Adrenal gland (tissue), 12 donors: ENCODE measurements around the gene BEND7. TPM values are rescaled to one million over a fixed set of nuclear protein-coding genes. Genes with fewer than 3 reads are reported as not detected.

Experiments
- DNase-seq, 7 donors: peaks; one replicate each; pipeline ENCODE4 v3.0.0-alpha.2; 2019 to 2020
- H3K27ac ChIP-seq, 5 donors: fragments of 200-600 bp; sonication (generic) in 4 of 5; 1 replicate in 3 of 5; 2 replicates in 2 of 5; pipeline versions ENCODE4 v1.5.1 to v1.8.0; 2016 to 2020; ENCODE audit warnings: mild to moderate bottlenecking in 1 of 5
- H3K27me3 ChIP-seq: fragments of 200-600 bp; 2 replicates; pipeline ENCODE4 v1.8.0; 2021
- H3K36me3 ChIP-seq, 2 donors: fragments of 200-600 bp; replicated peaks in 1 of 2; 1 replicate in 1 of 2; 2 replicates in 1 of 2; pipeline versions ENCODE4 v1.5.1 to v1.8.0; 2018 to 2022
- H3K4me1 ChIP-seq, 2 donors: fragments of 200-600 bp; replicated peaks in 1 of 2; 1 replicate in 1 of 2; 2 replicates in 1 of 2; pipeline versions ENCODE4 v1.5.1 to v1.8.0; 2018 to 2021
- H3K4me3 ChIP-seq, 4 donors: fragments of 200-600 bp; sonication (generic) in 3 of 4; one replicate each; pipeline ENCODE4 v1.5.1; 2016 to 2018
- H3K9me3 ChIP-seq, 3 donors: fragments of 200-600 bp; sonication (generic) in 1 of 3; replicated peaks in 1 of 3; 1 replicate in 2 of 3; 2 replicates in 1 of 3; pipeline versions ENCODE4 v1.5.1 to v1.8.0; 2016 to 2021
- POLR2A ChIP-seq, 2 donors: fragments of 450-650 bp; IDR thresholded peaks; one replicate each; pipeline ENCODE4 v1.6.1; 2017; ENCODE audit warnings: antibody characterized with exemption in 2 of 2, mild to moderate bottlenecking in 2 of 2, moderate library complexity in 1 of 2
- WGBS, 4 donors: extraction: QIAGEN DNeasy Blood & Tissue Kit in 2 of 4; methylation state at CpG; one replicate each; pipeline versions ENCODE4 v1.1.5 to v1.1.7; 2013 to 2017; 5-methylcytosine and 5-hydroxymethylcytosine counted together
- intact Hi-C, 2 donors: fragments of 100-400 bp; cut with DNase I; formaldehyde crosslinking; loops; one replicate each; pipeline versions ENCODE4 v1.14.1 to v1.15.0; 2022 to 2023
- polyA plus RNA-seq, 3 donors: library from polyadenylated mRNA; stranded (reverse); fragments of 200-250 nt in 2 of 3; fragments of 350-450 nt in 1 of 3; fragmentation: Illumina TruSeq in 1 of 3; extraction: RNeasy Lipid Tissue Mini Kit (QIAGEN cat#74804) in 1 of 3; gene quantifications; one replicate each; pipeline ENCODE4 v1.2.3, GENCODE V29; 2013 to 2014
- total RNA-seq, 9 donors: library from RNA; depleted of rRNA in 4 of 9; stranded (reverse); fragments of >200 nt in 4 of 9; fragments of 120-200 nt in 1 of 9; fragmentation: NEBNext Ultra II Directional in 1 of 9; extraction: Animal tissue kit (Norgen Biotek cat#: 25700) in 1 of 9; gene quantifications; one replicate each; pipeline versions ENCODE4 v1.1.0 to v1.2.4, GENCODE V29; 2013 to 2023
- TF ChIP-seq, protein P1 (sequence below), 6 experiments: fragments of 450-650 bp in 4 of 6; fragments of 200-600 bp in 2 of 6; sonication (generic) in 1 of 6; IDR thresholded peaks; 1 replicate in 5 of 6; 2 replicates in 1 of 6; pipeline versions ENCODE4 v1.5.1 to v1.8.0; 2016 to 2021; ENCODE audit warnings: antibody characterized with exemption in 6 of 6, mild to moderate bottlenecking in 2 of 6, moderate library complexity in 1 of 6
- donor health status: healthy with polysubstance abuse.
- donor health status: Bipolar disorder and iron deficiency.
- donor health status: DM: yes; HTN: yes; CAD: no.
- donor health status: DM: no; HTN: no; CAD: no.
- donor health status: DM: no; HTN: no; CAD: no.
- donor health status: DM: yes; HTN: yes; CAD: no.

Gene BEND7
- total and polyA plus RNA-seq, 12 donors, result 5.3 to 21.5 (median 13.7) TPM

DNA sequence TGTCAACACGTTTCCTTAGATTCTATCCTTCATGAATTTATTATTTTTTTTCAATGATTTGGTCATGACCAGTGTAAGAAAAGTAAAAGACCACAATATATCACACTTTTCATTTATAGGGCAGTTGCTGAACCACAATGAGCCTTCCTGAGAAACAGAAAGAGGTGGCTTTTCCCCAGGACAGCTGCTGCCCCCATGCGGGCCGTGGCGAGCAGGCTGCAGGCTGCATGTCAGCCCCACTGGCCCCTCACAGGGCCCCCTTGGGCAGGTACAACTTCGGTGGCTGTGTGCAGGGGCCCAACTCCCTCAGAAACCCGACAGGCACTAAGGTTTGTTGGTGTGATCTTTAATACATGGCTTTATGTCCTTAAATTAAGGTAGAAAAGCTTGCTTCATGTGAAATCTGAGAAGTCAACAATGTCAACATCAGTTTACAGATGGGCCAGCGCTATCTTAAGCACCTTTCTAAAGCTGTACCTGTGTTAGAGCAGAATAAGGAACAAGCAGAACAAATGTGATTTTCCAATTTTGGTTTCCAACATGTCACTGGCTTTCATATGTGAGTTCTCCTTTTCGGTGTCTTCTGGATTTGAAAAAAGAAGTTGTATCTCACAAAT is 10.6 kb downstream of the BEND7 start:
- no peak for TF ChIP-seq POLR2A (IDR thresholded peaks at IDR 0.05)
- Histone ChIP-seq H3K4me1 (no peaks in the 10 kb centered on the region), H3K36me3 (no peaks in the 10 kb centered on the region), H3K9me3 (no peaks in the 10 kb centered on the region), H3K27ac (no peak overlapping the region), H3K4me3 (no peak overlapping the region), H3K27me3 (no peaks in the 10 kb centered on the region)
- no peak for DNase-seq
- intact Hi-C loops, result no loop called here
- WGBS, 4 donors, result 65 to 75% (median 72%) methylated on average over 8 of the region's 8 CpGs

DNA sequence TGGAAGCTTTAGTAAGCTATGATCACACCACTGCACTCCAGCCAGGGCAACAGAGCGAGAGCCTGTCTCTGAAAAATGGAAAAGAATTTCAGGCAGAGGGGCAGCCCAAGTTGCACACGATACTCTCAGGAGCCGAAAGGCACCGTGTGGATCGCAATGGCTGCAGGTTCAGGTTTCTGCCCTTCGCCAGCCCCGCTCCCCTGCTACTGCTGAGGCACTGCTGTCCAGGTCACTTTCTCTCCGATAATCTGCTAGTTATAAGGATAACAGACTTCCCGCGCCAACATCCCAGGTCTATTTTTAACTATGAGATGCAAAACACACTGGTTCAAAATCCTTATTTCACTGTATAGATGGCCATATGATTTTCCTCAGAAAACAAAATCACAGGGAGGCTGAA is 11.1 kb downstream of the BEND7 start:
- no peak overlapping the region for H3K27ac ChIP-seq
- H3K27me3 ChIP-seq, result no peaks in the 10 kb centered on the region
- H3K9me3 ChIP-seq, result no peaks in the 10 kb centered on the region
- TF ChIP-seq, protein P1, sequence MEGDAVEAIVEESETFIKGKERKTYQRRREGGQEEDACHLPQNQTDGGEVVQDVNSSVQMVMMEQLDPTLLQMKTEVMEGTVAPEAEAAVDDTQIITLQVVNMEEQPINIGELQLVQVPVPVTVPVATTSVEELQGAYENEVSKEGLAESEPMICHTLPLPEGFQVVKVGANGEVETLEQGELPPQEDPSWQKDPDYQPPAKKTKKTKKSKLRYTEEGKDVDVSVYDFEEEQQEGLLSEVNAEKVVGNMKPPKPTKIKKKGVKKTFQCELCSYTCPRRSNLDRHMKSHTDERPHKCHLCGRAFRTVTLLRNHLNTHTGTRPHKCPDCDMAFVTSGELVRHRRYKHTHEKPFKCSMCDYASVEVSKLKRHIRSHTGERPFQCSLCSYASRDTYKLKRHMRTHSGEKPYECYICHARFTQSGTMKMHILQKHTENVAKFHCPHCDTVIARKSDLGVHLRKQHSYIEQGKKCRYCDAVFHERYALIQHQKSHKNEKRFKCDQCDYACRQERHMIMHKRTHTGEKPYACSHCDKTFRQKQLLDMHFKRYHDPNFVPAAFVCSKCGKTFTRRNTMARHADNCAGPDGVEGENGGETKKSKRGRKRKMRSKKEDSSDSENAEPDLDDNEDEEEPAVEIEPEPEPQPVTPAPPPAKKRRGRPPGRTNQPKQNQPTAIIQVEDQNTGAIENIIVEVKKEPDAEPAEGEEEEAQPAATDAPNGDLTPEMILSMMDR (IDR thresholded peaks at IDR 0.05), result no peak
- TF ChIP-seq POLR2A (IDR thresholded peaks at IDR 0.05), result no peak
- H3K4me3 ChIP-seq, result no peak overlapping the region
- intact Hi-C loops, result no loop called here
- no peaks in the 10 kb centered on the region for H3K4me1 ChIP-seq
- 91 to 95% (median 94%) methylated on average over 10 of the region's 10 CpGs for WGBS, 4 donors
- no peaks in the 10 kb centered on the region for H3K36me3 ChIP-seq
- no peak for DNase-seq

DNA sequence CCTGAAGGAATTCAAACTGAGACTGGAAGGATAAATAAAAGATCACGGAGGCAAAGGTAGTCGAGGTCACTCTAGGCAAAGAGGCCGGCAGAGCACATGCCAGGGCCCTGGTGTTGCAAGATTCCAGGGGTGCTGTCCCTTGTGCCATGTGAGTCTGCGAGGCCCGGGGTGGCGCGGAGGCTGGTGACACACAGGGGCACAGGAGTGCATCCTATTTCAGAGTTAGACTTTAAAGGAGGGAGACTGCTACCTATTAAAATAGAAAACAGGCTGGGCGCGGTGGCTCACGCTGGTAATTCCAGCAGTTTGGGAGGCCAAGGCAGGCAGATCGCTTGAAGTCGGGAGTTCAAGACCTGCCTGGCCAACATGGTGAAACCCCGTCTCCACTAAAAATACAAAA is 12.6 kb downstream of the BEND7 start:
- intact Hi-C loops, result no loop called here
- WGBS, 4 donors, result 88 to 95% (median 88%) methylated on average over 13 of the region's 13 CpGs

DNA sequence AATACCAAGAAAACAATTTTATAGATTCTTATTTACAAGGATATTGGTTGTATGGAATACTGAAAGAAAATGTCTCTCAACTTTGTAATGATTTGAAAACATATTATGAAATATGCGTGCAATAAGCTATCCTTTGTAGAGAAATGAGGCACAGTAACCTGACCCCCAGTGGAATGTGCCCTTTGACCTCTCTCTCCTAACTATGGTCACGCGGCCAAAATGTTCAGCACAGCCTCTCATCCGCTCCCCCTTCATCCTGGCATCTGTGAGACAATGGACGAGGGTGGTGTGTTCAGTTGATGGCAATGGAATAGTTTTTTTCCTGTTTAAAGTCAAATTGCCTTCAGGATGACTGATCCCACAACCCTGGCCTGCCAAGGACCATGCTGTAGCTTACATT is 13.3 kb downstream of the BEND7 start:
- no peak overlapping the region for H3K4me3 ChIP-seq
- 81 to 93% (median 87%) methylated on average over 5 of the region's 5 CpGs for WGBS, 4 donors
- no peak for TF ChIP-seq POLR2A (IDR thresholded peaks at IDR 0.05)
- TF ChIP-seq, protein P1 (IDR thresholded peaks at IDR 0.05), result no peak
- no peak overlapping the region for H3K27ac ChIP-seq
- no peaks in the 10 kb centered on the region for H3K4me1 ChIP-seq
- DNase-seq, result no peak
- no peaks in the 10 kb centered on the region for H3K9me3 ChIP-seq
- H3K27me3 ChIP-seq, result no peaks in the 10 kb centered on the region
- intact Hi-C loops, result no loop called here
- H3K36me3 ChIP-seq, result no peaks in the 10 kb centered on the region

More for the DNA sequence above, 12.6 kb downstream of the BEND7 start:
- Histone ChIP-seq H3K36me3 (no peaks in the 10 kb centered on the region), H3K27me3 (no peaks in the 10 kb centered on the region), H3K4me3 (no peak overlapping the region), H3K27ac (no peak overlapping the region), H3K4me1 (no peaks in the 10 kb centered on the region), H3K9me3 (no peaks in the 10 kb centered on the region)
- TF ChIP-seq, protein P1 (IDR thresholded peaks at IDR 0.05), result no peak
- TF ChIP-seq POLR2A (IDR thresholded peaks at IDR 0.05), result no peak
- no peak for DNase-seq

- DNase-seq, result no peak
- Histone ChIP-seq H3K4me3 (no peak overlapping the region), H3K36me3 (no peaks in the 10 kb centered on the region), H3K27me3 (no peaks in the 10 kb centered on the region), H3K9me3 (no peaks in the 10 kb centered on the region), H3K4me1 (no peaks in the 10 kb centered on the region), H3K27ac (no peak overlapping the region)
- TF ChIP-seq, protein P1 (IDR thresholded peaks at IDR 0.05), result no peak
- no peak for TF ChIP-seq POLR2A (IDR thresholded peaks at IDR 0.05)
- WGBS, 4 donors, result 91 to 95% (median 94%) methylated on average over 14 of the region's 14 CpGs
- intact Hi-C loops, result no loop called here
Measured at GRCh38 chr10:13514296-13514695, 14.5 kb downstream of the BEND7 start.
